ENCODE data around the gene GMPR2.

GMPR2 gene

DNA sequence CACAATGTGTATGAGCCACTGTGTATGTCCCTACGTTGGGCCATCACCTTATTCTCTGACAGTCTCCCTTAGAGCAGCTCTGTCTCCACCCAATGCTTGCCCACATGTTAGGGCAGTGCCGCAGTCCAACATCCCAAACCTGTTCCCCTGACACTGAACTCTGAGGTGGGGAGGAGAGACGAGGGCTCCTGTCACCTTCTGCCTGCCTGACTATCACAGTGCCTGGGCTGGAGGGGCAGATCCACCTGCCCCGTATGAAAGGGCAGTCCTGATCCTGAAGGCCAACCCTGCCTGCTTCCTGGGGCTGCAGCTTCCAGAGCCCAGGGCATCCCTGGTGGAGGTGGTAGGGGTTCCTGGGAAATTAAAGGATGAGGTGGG, 28.0 kb downstream of the GMPR2 start:
- TF ChIP-seq, protein P1, sequence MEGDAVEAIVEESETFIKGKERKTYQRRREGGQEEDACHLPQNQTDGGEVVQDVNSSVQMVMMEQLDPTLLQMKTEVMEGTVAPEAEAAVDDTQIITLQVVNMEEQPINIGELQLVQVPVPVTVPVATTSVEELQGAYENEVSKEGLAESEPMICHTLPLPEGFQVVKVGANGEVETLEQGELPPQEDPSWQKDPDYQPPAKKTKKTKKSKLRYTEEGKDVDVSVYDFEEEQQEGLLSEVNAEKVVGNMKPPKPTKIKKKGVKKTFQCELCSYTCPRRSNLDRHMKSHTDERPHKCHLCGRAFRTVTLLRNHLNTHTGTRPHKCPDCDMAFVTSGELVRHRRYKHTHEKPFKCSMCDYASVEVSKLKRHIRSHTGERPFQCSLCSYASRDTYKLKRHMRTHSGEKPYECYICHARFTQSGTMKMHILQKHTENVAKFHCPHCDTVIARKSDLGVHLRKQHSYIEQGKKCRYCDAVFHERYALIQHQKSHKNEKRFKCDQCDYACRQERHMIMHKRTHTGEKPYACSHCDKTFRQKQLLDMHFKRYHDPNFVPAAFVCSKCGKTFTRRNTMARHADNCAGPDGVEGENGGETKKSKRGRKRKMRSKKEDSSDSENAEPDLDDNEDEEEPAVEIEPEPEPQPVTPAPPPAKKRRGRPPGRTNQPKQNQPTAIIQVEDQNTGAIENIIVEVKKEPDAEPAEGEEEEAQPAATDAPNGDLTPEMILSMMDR (IDR thresholded peaks at IDR 0.05; ENCODE audit: low read depth, low read length, missing control alignments): no peak
- DNase-seq: no peak
- peaks cover 4% of the 10 kb centered on the region for H3K36me3 ChIP-seq (replicated peaks)
- no peak overlapping the region for H3K27ac ChIP-seq
- in situ Hi-C loops (cut with HindIII; ENCODE audit: low pct_ligation_motif_present, low sequenced_read_pairs): no loop called here
- H3K4me3 ChIP-seq (ENCODE audit: low read depth, low read length): no peak overlapping the region
- H3K27me3 ChIP-seq (replicated peaks): no peaks in the 10 kb centered on the region

DNA sequence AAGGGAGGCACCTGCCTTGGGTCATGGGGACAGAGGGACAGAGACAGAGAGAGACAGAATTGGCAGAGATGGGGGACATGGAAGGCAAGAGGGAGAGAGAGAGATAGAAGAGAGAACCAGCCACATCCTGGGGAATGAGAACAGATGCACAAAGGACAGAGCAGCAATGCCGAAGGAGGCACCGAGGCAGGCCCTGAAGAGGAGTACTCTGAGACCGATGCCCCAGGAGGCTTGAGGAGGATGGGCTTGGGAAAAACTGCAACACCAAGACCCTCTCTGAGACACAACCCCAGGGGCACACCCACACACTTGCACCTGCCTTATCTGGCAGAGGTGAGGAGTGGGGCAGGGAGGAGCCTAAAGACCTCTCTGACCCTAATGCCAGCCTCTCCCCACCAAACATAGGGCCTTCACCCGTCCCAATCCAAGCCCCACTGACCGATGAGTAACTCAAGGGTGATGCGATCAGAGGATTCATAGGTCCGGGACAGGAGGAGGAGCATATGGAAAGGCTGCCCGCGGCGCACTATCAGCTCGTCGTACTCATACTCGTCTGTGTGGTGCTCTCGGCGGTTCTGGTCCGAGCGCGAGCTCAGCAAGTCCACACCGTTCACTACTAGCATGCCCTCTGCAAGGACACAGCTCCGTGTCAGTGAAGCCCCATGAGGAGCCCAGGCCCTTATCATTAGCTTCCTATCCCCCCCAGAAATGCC, 28.7 kb downstream of the GMPR2 start:
- TF ChIP-seq, protein P1 (IDR thresholded peaks at IDR 0.05; ENCODE audit: low read depth, low read length, missing control alignments): no peak
- Histone ChIP-seq H3K27me3 (replicated peaks) (no peaks in the 10 kb centered on the region), H3K4me3 (ENCODE audit: low read depth, low read length) (no peak overlapping the region), H3K36me3 (replicated peaks) (peaks cover 4% of the 10 kb centered on the region), H3K27ac (no peak overlapping the region)
- in situ Hi-C loops (cut with HindIII; ENCODE audit: low pct_ligation_motif_present, low sequenced_read_pairs): no loop called here
- no peak for DNase-seq

DNA sequence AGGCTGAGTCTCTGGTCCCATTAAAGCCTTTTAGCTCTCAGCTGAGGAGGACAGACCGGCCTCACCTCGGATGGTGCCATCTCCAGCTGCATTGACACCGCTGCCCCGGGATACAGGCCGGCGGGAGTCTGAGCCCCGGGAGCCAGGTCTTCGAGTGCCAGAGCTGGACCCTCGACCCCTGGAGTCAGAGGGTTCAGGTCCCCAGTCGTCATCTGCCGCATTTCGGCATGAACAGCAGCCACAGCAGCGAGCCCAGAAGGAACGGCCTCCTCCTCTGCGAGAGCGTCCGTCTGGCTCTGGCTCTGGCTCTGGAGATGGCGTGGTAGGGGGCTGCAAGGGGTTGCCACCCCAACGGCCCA, 29.2 kb downstream of the GMPR2 start:
- no peak overlapping the region for H3K27ac ChIP-seq
- no peak for DNase-seq
- TF ChIP-seq, protein P1 (IDR thresholded peaks at IDR 0.05; ENCODE audit: low read depth, low read length, missing control alignments): no peak
- no peaks in the 10 kb centered on the region for H3K27me3 ChIP-seq (replicated peaks)
- H3K36me3 ChIP-seq (replicated peaks): peaks cover 4% of the 10 kb centered on the region
- H3K4me3 ChIP-seq (ENCODE audit: low read depth, low read length): no peak overlapping the region
- in situ Hi-C loops (cut with HindIII; ENCODE audit: low pct_ligation_motif_present, low sequenced_read_pairs): no loop called here

DNA sequence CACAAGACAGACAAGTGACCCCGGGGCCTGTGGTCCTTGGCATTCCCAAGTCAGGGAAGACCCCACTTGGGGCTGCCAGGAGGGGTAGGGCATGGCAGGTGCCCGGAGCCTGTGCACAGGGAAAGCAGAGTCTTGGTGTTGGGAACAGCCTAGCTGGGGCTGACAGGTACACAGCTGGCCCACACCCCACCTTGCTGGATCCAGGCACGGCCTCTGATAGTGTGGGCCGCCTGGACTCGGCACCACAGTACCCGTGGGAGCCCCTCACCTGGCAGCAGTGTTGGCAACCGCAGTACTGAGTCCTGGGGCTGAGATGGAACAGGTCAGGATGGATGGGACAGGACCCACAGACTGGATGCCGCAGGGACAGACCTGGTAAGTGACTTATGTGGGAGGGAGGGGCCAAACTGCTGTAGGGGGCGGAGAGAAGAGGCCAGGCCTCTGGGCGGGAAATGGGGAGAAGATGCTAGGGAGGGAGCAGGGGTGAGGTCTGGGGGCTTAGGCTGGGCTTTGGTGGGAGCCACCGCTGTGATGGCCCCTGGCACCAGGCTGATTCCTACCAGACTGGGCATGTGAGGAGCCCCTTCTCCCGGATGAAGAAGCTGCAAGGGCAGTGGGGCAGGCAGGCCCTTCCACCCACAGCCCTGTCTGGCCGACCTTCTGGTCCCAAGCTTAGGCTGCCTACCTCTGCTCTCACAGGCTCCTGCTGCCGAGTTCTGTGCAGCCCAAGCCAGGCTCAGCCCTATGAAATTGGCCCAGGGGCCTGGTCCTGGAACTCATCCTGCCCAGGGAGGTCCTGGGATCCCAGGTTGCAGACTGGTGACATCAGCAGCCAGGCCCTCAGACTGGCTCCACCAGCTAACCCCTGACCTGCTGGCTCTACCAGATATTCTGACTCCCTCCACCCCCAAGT, 30.3 kb downstream of the GMPR2 start, which contains the start of gene TGM1:
Gene TGM1 (minus strand): TSS at position 357 of the 913 bp plus-strand sequence. CDS start 825 bp downstream, outside the sequence.
- no peak for DNase-seq
- Histone ChIP-seq H3K27ac (no peak within 1 kb of the TSS), H3K4me3 (ENCODE audit: low read depth, low read length) (no peak within 1 kb of the TSS), H3K27me3 (replicated peaks) (no peaks in the 10 kb centered on the region), H3K36me3 (replicated peaks) (peaks cover 12% of the 10 kb centered on the region)
- in situ Hi-C loops (cut with HindIII; ENCODE audit: low pct_ligation_motif_present, low sequenced_read_pairs): no loop called here
- TF ChIP-seq, protein P1 (IDR thresholded peaks at IDR 0.05; ENCODE audit: low read depth, low read length, missing control alignments): no peak

DNA sequence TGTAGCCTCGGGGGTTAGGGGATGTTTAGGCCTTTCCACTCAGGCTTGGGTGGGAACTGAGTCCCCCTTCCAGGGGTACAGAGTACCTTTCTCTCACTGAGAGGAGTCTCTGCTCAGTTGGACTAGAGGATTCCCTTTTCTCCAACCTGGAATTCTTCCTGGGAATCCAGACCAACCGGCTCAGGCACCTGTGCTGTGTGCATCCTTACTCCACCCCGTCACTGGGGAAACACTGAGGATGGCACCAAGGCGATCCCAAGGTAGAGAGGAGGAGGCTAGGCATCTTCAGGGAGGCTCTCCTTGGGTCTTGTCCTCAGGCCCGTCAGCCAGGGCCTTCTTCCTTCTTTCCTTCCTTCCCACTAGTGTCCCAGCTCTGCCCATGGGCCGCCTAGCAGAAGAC, 31.1 kb downstream of the GMPR2 start:
- no peaks in the 10 kb centered on the region for H3K27me3 ChIP-seq (replicated peaks)
- H3K36me3 ChIP-seq (replicated peaks): peaks cover 12% of the 10 kb centered on the region
- H3K4me3 ChIP-seq (ENCODE audit: low read depth, low read length): no peak overlapping the region
- TF ChIP-seq, protein P1 (IDR thresholded peaks at IDR 0.05; ENCODE audit: low read depth, low read length, missing control alignments): no peak
- in situ Hi-C loops (cut with HindIII; ENCODE audit: low pct_ligation_motif_present, low sequenced_read_pairs): no loop called here
- no peak overlapping the region for H3K27ac ChIP-seq
- no peak for DNase-seq
